ENCODE data around the gene TTC21A.
A peak's percentile ranks its signal among the peaks of the same experiment; 100 is the strongest.

Gene TTC21A

GRCh38 chr3:39122813-39123212 is 15.3 kb downstream of the TTC21A start:
- no peak overlapping the region for H2AFZ ChIP-seq (ENCODE audit: low read depth, low read length)
- no peaks in the 10 kb centered on the region for H3K79me2 ChIP-seq (ENCODE audit: insufficient read depth, low read length)
- no peaks in the 10 kb centered on the region for H3K27me3 ChIP-seq (ENCODE audit: insufficient read depth, low read length, poor library complexity)
- no peak for DNase-seq
- no peaks in the 10 kb centered on the region for H3K36me3 ChIP-seq (ENCODE audit: insufficient read depth, low read length)
- TF ChIP-seq CTCF (IDR thresholded peaks at IDR 0.05; ENCODE audit: borderline replicate concordance, extremely low read depth, low read length, poor library complexity, severe bottlenecking) (no peak), EZH2 (IDR thresholded peaks at IDR 0.05; ENCODE audit: borderline replicate concordance, low read depth, low read length, severe bottlenecking) (no peak)
- no peak overlapping the region for H3K4me3 ChIP-seq (ENCODE audit: low read depth in 1 of 2, low read length in 2 of 2)
- no peak overlapping the region for H3K4me2 ChIP-seq (ENCODE audit: insufficient read depth, low read length)
- 0 out of 2 replicates have a peak, but pooled peaks cover 4% of the 10 kb centered on the region for H3K4me1 ChIP-seq (ENCODE audit: insufficient read depth, low read length)
- no peak for ATAC-seq (ENCODE audit: insufficient read depth, low read depth)
- no peak overlapping the region for H3K27ac ChIP-seq (ENCODE audit: low read length)
- no peaks in the 10 kb centered on the region for H4K20me1 ChIP-seq (ENCODE audit: insufficient read depth, low read length)
- H3K9me3 ChIP-seq (ENCODE audit: insufficient read depth, low read length, severe bottlenecking), result no peaks in the 10 kb centered on the region
- H3K9ac ChIP-seq (ENCODE audit: low read depth, low read length), result no peak overlapping the region

GRCh38 chr3:39124876-39125840 is 17.7 kb downstream of the TTC21A start:
- TF ChIP-seq CTCF (IDR thresholded peaks at IDR 0.05; ENCODE audit: borderline replicate concordance, extremely low read depth, low read length, poor library complexity, severe bottlenecking) (peak; percentile 22), EZH2 (IDR thresholded peaks at IDR 0.05; ENCODE audit: borderline replicate concordance, low read depth, low read length, severe bottlenecking) (no peak)
- H3K4me3 ChIP-seq (ENCODE audit: low read depth in 1 of 2, low read length in 2 of 2), result no peak overlapping the region
- no peak overlapping the region for H3K9ac ChIP-seq (ENCODE audit: low read depth, low read length)
- H4K20me1 ChIP-seq (ENCODE audit: insufficient read depth, low read length), result no peaks in the 10 kb centered on the region
- no peak overlapping the region for H3K27ac ChIP-seq (ENCODE audit: low read length)
- H3K27me3 ChIP-seq (ENCODE audit: insufficient read depth, low read length, poor library complexity), result no peaks in the 10 kb centered on the region
- 0 out of 2 replicates have a peak, but pooled peaks cover 7% of the 10 kb centered on the region for H3K4me1 ChIP-seq (ENCODE audit: insufficient read depth, low read length)
- H3K4me2 ChIP-seq (ENCODE audit: insufficient read depth, low read length), result no peak overlapping the region
- no peaks in the 10 kb centered on the region for H3K79me2 ChIP-seq (ENCODE audit: insufficient read depth, low read length)
- ATAC-seq (ENCODE audit: insufficient read depth, low read depth) (no peak), DNase-seq (no peak)
- H3K36me3 ChIP-seq (ENCODE audit: insufficient read depth, low read length), result no peaks in the 10 kb centered on the region
- H3K9me3 ChIP-seq (ENCODE audit: insufficient read depth, low read length, severe bottlenecking), result no peaks in the 10 kb centered on the region
- H2AFZ ChIP-seq (ENCODE audit: low read depth, low read length), result no peak overlapping the region

GRCh38 chr3:39125841-39126500 is 18.5 kb downstream of the TTC21A start:
- DNase-seq (no peak), ATAC-seq (ENCODE audit: insufficient read depth, low read depth) (no peak)
- Histone ChIP-seq H3K9me3 (ENCODE audit: insufficient read depth, low read length, severe bottlenecking) (no peaks in the 10 kb centered on the region), H3K36me3 (ENCODE audit: insufficient read depth, low read length) (no peaks in the 10 kb centered on the region), H3K4me3 (ENCODE audit: low read depth in 1 of 2, low read length in 2 of 2) (no peak overlapping the region), H4K20me1 (ENCODE audit: insufficient read depth, low read length) (no peaks in the 10 kb centered on the region), H3K27ac (ENCODE audit: low read length) (no peak overlapping the region), H3K27me3 (ENCODE audit: insufficient read depth, low read length, poor library complexity) (no peaks in the 10 kb centered on the region), H3K9ac (ENCODE audit: low read depth, low read length) (no peak overlapping the region), H3K4me2 (ENCODE audit: insufficient read depth, low read length) (no peak overlapping the region), H3K4me1 (ENCODE audit: insufficient read depth, low read length) (0 out of 2 replicates have a peak, but pooled peaks cover 7% of the 10 kb centered on the region), H3K79me2 (ENCODE audit: insufficient read depth, low read length) (no peaks in the 10 kb centered on the region), H2AFZ (ENCODE audit: low read depth, low read length) (no peak overlapping the region)
- TF ChIP-seq EZH2 (IDR thresholded peaks at IDR 0.05; ENCODE audit: borderline replicate concordance, low read depth, low read length, severe bottlenecking) (no peak), CTCF (IDR thresholded peaks at IDR 0.05; ENCODE audit: borderline replicate concordance, extremely low read depth, low read length, poor library complexity, severe bottlenecking) (no peak)
